Measurements from ENCODE around the gene WAPL. TPM values are rescaled to one million over a fixed set of nuclear protein-coding genes. Genes with fewer than 3 reads are reported as not detected.

WAPL gene
- polyA plus RNA-seq, 1 donor from 2014 or later: 30.6 TPM

- Histone ChIP-seq H3K9me2 (ENCODE audit: insufficient read depth, low read length) (no peaks in the 10 kb centered on the region), H3K4me3 (ENCODE audit: low read length) (no peak overlapping the region), H3K36me3 (ENCODE audit: insufficient read depth, low read length) (peaks cover 5% of the 10 kb centered on the region), H2AFZ (ENCODE audit: low read depth, low read length) (no peak overlapping the region), H3K27ac (ENCODE audit: low read length) (no peak overlapping the region), H3K27me3 (ENCODE audit: insufficient read depth, low read depth, low read length) (no peaks in the 10 kb centered on the region), H4K20me1 (ENCODE audit: insufficient read depth) (no peaks in the 10 kb centered on the region), H3K4me2 (ENCODE audit: low read length) (no peak overlapping the region), H3K9ac (ENCODE audit: low read length) (no peak overlapping the region), H3K9me3 (ENCODE audit: low read length) (no peaks in the 10 kb centered on the region), H3F3A (ENCODE audit: insufficient read depth, low read length, poor library complexity, severe bottlenecking) (no peaks in the 10 kb centered on the region), H3K79me2 (replicated peaks; ENCODE audit: insufficient read depth, low read length) (peaks cover 1% of the 10 kb centered on the region)
- TF ChIP-seq RAD21 (conservative IDR thresholded peaks at IDR 0.05) (no peak), EZH2 (IDR thresholded peaks at IDR 0.05; ENCODE audit: borderline replicate concordance, insufficient read depth, low read length, poor library complexity, severe bottlenecking) (no peak), MXI1 (conservative IDR thresholded peaks at IDR 0.05; ENCODE audit: poor library complexity, severe bottlenecking) (no peak), POLR2AphosphoS5 (IDR thresholded peaks at IDR 0.05) (no peak), CTCF (IDR thresholded peaks at IDR 0.05; ENCODE audit: poor library complexity, severe bottlenecking) (no peak), EP300 (conservative IDR thresholded peaks at IDR 0.05; ENCODE audit: poor library complexity, severe bottlenecking) (no peak), TAF1 (IDR thresholded peaks at IDR 0.05; ENCODE audit: low read depth) (no peak)
- TF ChIP-seq, protein P1, sequence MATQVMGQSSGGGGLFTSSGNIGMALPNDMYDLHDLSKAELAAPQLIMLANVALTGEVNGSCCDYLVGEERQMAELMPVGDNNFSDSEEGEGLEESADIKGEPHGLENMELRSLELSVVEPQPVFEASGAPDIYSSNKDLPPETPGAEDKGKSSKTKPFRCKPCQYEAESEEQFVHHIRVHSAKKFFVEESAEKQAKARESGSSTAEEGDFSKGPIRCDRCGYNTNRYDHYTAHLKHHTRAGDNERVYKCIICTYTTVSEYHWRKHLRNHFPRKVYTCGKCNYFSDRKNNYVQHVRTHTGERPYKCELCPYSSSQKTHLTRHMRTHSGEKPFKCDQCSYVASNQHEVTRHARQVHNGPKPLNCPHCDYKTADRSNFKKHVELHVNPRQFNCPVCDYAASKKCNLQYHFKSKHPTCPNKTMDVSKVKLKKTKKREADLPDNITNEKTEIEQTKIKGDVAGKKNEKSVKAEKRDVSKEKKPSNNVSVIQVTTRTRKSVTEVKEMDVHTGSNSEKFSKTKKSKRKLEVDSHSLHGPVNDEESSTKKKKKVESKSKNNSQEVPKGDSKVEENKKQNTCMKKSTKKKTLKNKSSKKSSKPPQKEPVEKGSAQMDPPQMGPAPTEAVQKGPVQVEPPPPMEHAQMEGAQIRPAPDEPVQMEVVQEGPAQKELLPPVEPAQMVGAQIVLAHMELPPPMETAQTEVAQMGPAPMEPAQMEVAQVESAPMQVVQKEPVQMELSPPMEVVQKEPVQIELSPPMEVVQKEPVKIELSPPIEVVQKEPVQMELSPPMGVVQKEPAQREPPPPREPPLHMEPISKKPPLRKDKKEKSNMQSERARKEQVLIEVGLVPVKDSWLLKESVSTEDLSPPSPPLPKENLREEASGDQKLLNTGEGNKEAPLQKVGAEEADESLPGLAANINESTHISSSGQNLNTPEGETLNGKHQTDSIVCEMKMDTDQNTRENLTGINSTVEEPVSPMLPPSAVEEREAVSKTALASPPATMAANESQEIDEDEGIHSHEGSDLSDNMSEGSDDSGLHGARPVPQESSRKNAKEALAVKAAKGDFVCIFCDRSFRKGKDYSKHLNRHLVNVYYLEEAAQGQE (IDR thresholded peaks at IDR 0.05; ENCODE audit: borderline replicate concordance): no peak
Observed at GRCh38 chr10:86483664-86484063, 37.9 kb downstream of the WAPL start.

GRCh38 chr10:86481761-86482160 is 39.8 kb downstream of the WAPL start:
- no peak overlapping the region for H2AFZ ChIP-seq (ENCODE audit: low read depth, low read length)
- H3K9ac ChIP-seq (ENCODE audit: low read length): no peak overlapping the region
- H3K4me3 ChIP-seq (ENCODE audit: low read length): no peak overlapping the region
- H3K36me3 ChIP-seq (ENCODE audit: insufficient read depth, low read length): peaks cover 5% of the 10 kb centered on the region
- H3K9me2 ChIP-seq (ENCODE audit: insufficient read depth, low read length): no peaks in the 10 kb centered on the region
- no peaks in the 10 kb centered on the region for H3K27me3 ChIP-seq (ENCODE audit: insufficient read depth, low read depth, low read length)
- H3K9me3 ChIP-seq (ENCODE audit: low read length): no peaks in the 10 kb centered on the region
- no peaks in the 10 kb centered on the region for H3F3A ChIP-seq (ENCODE audit: insufficient read depth, low read length, poor library complexity, severe bottlenecking)
- no peak overlapping the region for H3K27ac ChIP-seq (ENCODE audit: low read length)
- no peaks in the 10 kb centered on the region for H4K20me1 ChIP-seq (ENCODE audit: insufficient read depth)
- no peak overlapping the region for H3K4me2 ChIP-seq (ENCODE audit: low read length)
- no peaks in the 10 kb centered on the region for H3K79me2 ChIP-seq (replicated peaks; ENCODE audit: insufficient read depth, low read length)
- TF ChIP-seq EZH2 (IDR thresholded peaks at IDR 0.05; ENCODE audit: borderline replicate concordance, insufficient read depth, low read length, poor library complexity, severe bottlenecking): no peak
- no peak for TF ChIP-seq RAD21 (conservative IDR thresholded peaks at IDR 0.05)
- TF ChIP-seq CTCF (IDR thresholded peaks at IDR 0.05; ENCODE audit: poor library complexity, severe bottlenecking): no peak
- no peak for TF ChIP-seq TAF1 (IDR thresholded peaks at IDR 0.05; ENCODE audit: low read depth)
- TF ChIP-seq, protein P1 (IDR thresholded peaks at IDR 0.05; ENCODE audit: borderline replicate concordance): no peak
- no peak for TF ChIP-seq EP300 (conservative IDR thresholded peaks at IDR 0.05; ENCODE audit: poor library complexity, severe bottlenecking)
- no peak for TF ChIP-seq POLR2AphosphoS5 (IDR thresholded peaks at IDR 0.05)

Data from neural cell (in vitro differentiated cells).